HG03039 (cell line): ENCODE results near the gene CXCL12.

ENCODE experiments used
- ATAC-seq: cut with Tn5 transposase; IDR thresholded peaks from one replicate; pipeline ENCODE4 v1.9.1; 2021; ENCODE audit warnings: mild to moderate bottlenecking, moderate library complexity; ENCODE audit not compliant: unreplicated experiment

Gene CXCL12

DNA sequence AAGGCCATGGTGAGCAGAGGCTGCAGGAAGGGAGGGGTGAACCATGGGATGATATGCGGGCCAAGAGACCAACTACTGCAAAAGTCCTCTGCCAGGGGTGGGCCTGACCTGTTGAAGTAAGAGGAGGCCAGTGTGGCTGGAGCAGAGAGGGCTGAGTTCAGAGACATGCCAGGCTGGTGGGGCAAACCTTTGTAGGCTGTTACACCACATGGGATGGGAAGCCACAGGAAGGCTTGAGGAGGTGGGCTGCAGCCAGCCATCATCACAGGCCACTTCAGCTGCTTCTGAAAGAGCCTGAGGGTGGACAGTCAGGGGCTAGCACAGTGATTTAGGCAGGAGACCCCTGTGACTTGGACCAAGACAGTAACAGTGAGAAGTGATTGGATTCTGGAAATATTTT lies 20.3 kb downstream of the CXCL12 start:
- no peak for ATAC-seq

GRCh38 chr10:44363716-44364115 lies 21.2 kb downstream of the CXCL12 start:
- ATAC-seq = no peak

DNA sequence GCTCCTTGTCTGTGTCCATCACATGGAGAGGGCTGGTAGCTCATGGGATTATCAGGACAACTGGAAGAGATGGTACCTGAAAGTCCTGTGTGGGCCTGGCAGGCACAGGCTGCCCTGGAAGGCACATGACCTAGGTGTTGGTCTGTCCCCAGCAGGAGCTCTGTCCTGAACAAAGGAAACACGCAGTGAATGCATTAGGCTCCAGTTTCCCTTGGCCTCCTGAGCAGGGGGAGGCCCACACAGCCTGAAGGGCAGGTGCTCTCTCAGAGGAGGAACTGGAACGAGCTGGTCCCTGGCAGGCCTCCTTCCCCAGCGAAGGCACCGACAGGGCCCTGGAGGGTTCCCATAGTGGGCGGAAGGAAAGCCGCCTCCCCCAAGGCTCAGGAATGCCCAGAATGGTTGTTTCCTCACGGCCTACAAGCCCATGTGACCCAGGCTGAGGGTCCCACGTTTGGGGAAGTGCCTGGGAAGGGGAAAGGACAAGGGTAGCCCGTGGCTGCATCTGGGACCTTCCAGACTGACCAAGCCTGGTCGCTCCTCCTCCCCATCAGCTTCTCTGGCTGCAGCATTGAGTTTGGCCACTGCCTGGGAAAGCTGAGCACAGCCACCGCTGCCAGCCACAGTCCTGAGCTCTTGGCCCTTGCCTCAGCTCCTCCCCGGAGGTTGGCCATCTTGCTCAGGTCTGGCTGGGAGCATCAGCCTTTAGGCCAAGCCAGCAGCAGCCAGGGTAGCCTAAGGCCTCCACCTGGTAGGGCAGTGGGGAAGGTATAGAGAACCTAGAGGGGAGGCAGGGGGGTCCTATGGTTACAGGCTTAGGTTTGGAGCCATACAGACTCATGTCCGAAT lies 21.8 kb downstream of the CXCL12 start:
- ATAC-seq = no peak

DNA sequence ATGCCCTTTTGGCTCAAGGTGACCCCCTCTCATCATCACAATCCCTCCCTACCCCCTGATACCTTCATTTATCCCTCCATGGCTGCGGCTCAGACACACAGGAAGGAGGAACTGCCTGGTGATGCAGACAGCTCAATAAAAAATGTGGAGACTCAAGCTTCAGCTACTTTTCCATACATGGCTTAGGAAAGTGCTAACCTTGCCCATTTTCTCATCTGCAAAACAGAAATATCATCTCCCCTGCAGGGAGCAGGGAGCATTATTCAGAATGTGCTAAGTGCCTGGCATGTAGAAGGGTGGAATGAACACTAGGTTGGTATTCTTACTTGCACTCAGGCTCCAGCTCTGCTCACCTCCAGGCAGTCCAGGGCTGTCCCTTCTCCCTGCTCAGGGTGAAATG lies 23.8 kb downstream of the CXCL12 start:
- no peak for ATAC-seq

DNA sequence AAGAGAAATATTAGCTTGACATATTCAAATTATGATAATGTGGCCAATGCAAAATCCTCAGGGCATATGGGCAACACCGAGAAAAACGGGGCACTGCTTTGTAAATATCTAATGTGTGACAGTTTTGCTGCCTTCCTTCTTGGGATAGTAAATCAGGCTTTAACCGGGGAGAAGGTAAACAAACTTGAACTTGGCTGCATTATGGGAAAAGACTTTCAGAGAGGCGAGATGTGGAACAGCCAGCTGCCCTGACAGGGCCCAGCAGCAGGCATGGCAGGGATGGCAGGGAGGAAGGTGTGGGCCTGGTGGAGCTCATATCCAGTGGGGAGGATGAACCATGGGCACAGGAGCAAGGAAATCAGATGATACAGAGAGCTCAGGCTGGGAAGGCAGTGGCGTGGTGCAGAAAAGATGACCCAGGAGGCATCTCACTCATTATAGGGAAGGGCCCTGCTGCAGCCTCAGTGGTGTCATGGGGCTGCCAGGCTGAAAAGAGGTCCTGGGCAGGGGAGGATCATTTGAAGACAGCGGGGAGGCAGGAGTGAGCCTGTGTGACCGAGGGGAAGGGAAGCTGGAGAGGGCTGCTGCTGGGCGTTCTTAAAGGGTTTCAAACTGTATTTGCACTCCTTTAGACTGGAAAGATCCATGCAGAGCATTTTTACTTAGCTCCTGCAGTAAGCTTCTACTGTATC lies 26.7 kb downstream of the CXCL12 start:
- ATAC-seq = no peak

DNA sequence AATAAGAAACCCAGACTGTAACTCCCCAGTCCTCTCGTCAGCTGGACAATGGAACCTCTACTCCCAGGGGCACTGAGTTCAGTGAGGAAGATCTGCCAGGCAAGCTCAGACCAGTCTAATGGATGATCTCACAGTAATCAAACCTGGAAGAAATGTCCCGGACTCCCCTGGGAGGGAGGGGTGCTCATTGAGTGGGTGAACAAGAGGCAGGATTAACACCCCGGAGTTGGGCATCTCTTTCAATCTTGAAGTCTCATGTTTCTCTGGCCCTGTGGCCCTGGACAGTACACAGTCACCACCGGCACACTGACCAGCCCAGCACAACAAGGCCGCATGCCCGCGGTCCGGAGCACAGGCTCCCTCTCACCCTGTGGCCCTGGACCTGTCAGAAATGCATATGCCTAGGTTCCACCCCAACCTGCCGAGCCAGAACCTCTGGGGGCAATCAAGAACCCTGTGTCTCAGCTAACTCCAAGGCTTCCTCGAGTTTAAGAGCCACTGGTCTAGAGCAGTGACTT lies 27.8 kb downstream of the CXCL12 start:
- no peak for ATAC-seq

GRCh38 chr10:44356139-44357022 lies 28.5 kb downstream of the CXCL12 start:
- no peak for ATAC-seq

GRCh38 chr10:44355630-44356029 lies 29.3 kb downstream of the CXCL12 start:
- ATAC-seq = no peak

- ATAC-seq = no peak
Observed at GRCh38 chr10:44354771-44355170, 30.1 kb downstream of the CXCL12 start.

DNA sequence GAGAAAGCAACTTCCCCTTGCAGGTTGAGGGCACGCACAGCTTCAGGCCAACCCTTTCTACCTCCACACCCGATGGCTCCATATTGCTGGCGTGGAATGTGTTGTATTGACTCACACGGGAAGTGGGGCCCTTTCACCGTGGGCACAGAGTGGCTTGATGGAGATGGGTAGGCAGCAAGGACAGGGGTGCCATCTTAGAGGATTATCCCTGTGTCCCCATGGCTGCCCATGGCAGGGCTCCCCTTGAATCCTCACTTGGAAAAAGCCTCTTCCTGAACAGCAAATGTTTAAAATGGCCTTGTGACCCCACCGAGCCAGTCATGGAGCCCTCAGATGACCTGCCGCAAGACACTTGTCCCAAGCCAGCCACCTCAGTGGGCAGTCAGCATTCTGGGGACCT lies 31.2 kb downstream of the CXCL12 start:
- no peak for ATAC-seq

GRCh38 chr10:44353128-44353390 lies 31.8 kb downstream of the CXCL12 start:
- no peak for ATAC-seq

DNA sequence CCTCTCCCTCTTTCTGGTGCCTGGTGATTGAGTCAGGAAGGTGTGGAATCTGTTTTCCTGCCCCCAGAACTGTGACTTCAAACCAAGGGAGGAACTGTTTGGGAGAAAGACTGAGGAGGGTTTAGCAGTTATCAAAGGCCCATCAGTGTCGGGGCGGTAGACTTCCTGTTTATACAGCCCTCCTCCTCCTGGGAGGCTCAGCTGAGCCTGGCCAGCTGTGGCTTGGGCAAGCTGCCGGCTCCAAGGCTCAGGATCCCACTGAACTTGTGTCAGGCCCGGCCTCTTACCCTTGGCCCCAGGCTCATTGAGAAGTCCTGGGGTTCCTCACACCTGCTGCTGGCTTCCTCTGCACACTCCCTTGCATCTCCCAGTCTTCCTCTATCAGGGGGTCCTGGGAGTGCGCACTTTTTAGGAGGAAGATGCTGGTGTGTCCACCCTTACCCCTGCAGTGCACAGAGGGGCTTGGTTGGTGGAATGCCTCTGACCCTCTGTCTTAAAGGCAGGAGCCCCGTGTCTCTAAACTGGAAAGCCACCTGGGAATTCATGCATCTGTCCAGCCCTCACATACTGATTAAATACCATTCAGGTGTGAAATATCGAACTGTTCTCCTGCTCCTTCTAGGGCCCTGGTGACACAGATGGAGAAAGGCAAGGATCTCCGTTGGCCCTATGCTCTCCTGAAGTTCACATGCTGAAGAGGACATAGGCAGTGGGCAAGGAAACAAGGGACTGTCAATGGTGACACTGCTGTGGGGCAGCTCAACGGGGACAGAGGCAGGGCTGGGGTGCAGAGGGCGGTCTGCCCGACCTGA lies 32.4 kb downstream of the CXCL12 start:
- ATAC-seq = no peak

DNA sequence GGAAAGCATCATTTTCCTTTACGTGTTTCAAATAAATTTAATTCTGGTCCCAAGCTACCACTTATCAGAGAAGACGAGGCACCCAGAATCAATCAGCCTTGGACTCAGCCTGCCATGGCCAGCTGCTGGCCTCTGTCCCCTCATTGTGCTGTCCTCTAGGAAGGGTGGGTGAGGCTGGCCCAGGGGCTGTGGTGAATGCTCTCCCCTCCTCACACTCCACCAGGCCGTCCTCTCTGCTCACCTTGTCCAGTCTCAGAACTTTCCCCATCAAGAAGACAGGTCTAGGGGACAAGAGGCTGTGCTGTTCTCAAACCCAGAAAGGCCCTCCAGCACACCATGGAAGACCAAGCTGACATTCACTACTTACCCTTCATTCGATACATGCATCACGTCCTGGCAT lies 36.4 kb downstream of the CXCL12 start:
- no peak for ATAC-seq

DNA sequence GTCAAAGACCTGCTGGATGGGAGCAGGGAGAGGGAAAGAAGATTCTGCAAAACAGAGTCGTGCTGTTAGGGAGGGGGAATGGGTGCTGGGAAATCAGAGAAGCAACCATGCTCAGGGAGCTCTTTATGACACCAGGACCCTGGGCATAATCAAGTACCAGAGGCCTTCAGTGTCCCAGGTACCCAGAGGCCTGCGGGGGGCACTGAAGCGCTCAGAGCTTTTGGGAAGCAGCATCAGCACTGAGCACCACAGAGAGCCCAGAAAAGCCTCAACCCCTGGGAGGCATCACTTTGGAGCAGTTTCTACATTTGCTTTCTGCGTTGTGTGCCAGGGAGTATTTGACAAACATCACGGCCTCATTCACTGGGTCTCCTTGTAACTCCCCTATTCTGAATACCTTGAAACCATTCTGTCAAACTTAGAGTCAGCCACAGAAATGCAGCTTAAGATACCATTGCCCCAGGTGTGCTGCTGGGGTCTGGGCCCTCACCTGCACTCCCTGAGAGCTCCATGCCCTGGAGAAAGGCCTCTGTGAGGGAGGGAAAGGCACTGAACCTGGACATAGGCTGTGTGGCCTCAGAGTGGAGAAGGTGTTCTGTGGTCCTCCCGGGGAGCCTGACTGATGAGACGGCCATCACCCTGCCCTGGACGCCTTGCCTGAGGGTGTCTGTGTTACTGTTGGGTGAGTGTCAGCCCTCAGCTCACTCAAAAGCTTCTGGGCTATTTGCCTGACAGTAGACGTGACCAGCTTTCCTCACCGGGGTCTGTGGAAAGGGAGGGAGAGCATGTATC lies 37.1 kb downstream of the CXCL12 start:
- no peak for ATAC-seq

DNA sequence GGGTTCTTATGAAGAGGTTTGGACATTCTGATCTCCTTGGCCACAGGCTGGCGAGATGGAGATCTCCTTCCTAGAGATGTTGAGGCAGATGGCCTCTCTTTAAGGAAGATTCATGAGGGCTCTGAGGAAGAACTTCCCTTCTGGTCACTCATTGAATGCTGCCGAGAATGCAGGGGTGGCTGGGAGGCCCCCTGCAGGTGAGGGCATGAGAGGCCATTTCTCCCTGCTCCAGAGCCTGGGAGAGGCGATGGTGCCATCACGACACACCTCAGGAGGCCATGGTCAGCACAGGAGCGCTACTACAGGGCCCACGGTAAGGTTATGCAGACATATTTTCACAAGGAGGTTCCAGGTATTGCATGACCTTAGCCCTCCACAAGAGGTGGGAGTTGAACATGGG lies 40.2 kb downstream of the CXCL12 start:
- no peak for ATAC-seq

DNA sequence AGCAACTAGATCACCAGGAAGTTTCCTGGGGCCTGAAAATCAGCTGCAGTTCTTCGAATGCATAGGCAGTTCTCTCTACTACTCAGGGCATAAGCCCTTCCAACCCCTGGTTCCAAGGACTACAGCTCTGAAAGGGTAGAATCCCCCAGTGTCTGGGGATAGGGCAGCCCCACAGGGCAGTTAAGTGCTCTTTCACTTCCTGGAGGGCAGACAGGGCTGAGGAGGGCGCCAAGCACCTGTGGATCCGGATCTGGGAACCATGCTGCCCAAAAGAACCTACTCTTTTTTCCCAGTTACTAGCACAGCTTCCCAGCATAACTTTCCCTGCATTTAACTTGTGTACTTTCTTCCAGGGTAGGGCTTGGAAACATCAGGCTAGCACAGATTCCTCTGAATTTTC lies 41.1 kb downstream of the CXCL12 start:
- ATAC-seq = no peak

DNA sequence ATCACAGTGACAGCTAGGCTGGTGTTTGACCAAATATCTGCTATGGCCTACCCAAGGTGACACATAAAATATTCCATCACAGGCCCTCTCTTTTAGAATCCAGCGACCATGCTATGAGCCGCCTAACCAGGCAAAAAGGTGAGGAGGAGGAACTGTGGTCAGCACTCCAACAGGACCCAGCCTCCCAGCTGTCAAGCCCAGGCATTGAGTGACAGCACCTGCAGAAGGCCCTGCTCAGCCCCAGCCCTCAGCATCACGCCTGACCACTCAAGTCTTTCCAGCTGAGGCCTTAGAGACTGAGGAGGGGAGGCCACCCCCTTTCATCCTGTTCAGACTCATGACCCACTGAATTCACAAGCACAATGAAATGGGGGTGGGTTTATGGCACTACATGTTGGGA lies 43.0 kb downstream of the CXCL12 start:
- no peak for ATAC-seq

GRCh38 chr10:44340557-44340956 lies 44.3 kb downstream of the CXCL12 start:
- ATAC-seq = no peak

DNA sequence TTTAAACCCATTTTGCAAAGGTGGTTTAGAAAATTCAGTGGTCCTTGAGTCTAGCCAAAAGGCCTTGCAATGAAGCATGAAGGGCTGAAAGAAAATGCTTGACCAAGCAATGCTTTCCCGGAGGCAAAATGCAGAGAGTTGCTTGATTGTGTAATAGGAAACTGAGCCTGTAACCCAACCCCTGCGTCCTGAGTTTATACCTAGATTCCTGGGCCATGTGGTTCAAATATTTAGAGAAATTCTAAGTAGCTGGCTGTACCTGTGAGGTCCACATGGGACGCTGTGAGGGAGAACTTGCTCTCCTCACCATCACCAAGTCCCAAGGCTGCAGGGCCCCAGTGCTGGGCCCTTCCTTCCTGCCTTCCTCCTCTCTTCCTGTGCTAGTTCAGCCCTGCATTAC lies 45.7 kb downstream of the CXCL12 start:
- ATAC-seq = no peak

GRCh38 chr10:44337081-44337480 lies 47.8 kb downstream of the CXCL12 start:
- ATAC-seq = no peak
